Measurements from ENCODE around the gene SPTBN1.

GRCh38 chr2:54464341-54464740 is 8.2 kb downstream of the SPTBN1 start:
- TF ChIP-seq POLR2A (IDR thresholded peaks at IDR 0.05) (no peak), EP300 (IDR thresholded peaks at IDR 0.05) (no peak)

Measured in gastroesophageal sphincter (tissue), 2 donors.